H9 (cell line): ENCODE data around the gene SMC4. TPM values are rescaled to one million over a fixed set of nuclear protein-coding genes. Genes with fewer than 3 reads are reported as not detected.
"Not testable (repeated sequence)": the region's sequence is repeated elsewhere in the genome, so short reads cannot be mapped to it uniquely, and the experiment has no call there.

Source experiments
- DNase-seq: peaks from one replicate; pipeline ENCODE4 v3.0.0-alpha.2; 2017
- H2AFZ ChIP-seq: one replicate; pipeline ENCODE4 v1.6.1; 2013; ENCODE audit warnings: mild to moderate bottlenecking, low read length, control low read depth, moderate library complexity
- H2AK5ac ChIP-seq: 2 replicates; pipeline ENCODE4 v1.6.1; 2013; ENCODE audit warnings: low read length, control low read depth, mixed read lengths; ENCODE audit not compliant: insufficient read length
- H2BK120ac ChIP-seq: one replicate; pipeline ENCODE4 v1.6.1; 2013; ENCODE audit warnings: low read depth, mild to moderate bottlenecking, low read length, control low read depth, inconsistent platforms; ENCODE audit not compliant: poor library complexity, severe bottlenecking
- H2BK12ac ChIP-seq: 2 replicates; pipeline ENCODE4 v1.6.1; 2013; ENCODE audit warnings: low read length, control low read depth, mixed read lengths, low read depth; ENCODE audit not compliant: insufficient read length
- H2BK15ac ChIP-seq: 2 replicates; pipeline ENCODE4 v1.6.1; 2013; ENCODE audit warnings: low read depth, low read length, control low read depth
- H2BK20ac ChIP-seq: one replicate; pipeline ENCODE4 v1.6.1; 2013; ENCODE audit warnings: low read depth, mild to moderate bottlenecking, low read length, control low read depth, inconsistent platforms; ENCODE audit not compliant: poor library complexity, severe bottlenecking
- H2BK5ac ChIP-seq: 2 replicates; pipeline ENCODE4 v1.6.1; 2013; ENCODE audit warnings: low read length, control low read depth, mixed read lengths; ENCODE audit not compliant: insufficient read length
- H3K14ac ChIP-seq: 2 replicates; pipeline ENCODE4 v1.6.1; 2013; ENCODE audit warnings: low read length, control low read depth; ENCODE audit not compliant: insufficient read depth
- H3K18ac ChIP-seq: 2 replicates; pipeline ENCODE4 v1.6.1; 2013; ENCODE audit warnings: low read depth, mild to moderate bottlenecking, mixed read lengths, low read length, control low read depth; ENCODE audit not compliant: insufficient read length
- H3K23ac ChIP-seq: 2 replicates; pipeline ENCODE4 v1.6.1; 2013; ENCODE audit warnings: low read length, control low read depth, mixed read lengths, low read depth; ENCODE audit not compliant: insufficient read length
- H3K23me2 ChIP-seq: 2 replicates; pipeline ENCODE4 v1.6.1; 2013; ENCODE audit warnings: low read depth, mild to moderate bottlenecking, mixed read lengths, low read length, control low read depth; ENCODE audit not compliant: insufficient read length, poor library complexity, severe bottlenecking
- H3K27ac ChIP-seq: 2 replicates; pipeline ENCODE4 v1.5.1; 2013; ENCODE audit warnings: low read length, control low read depth, mixed read lengths, low read depth; ENCODE audit not compliant: insufficient read length
- H3K27me3 ChIP-seq: 2 replicates; pipeline ENCODE4 v1.6.1; 2013; ENCODE audit warnings: low read length, control low read depth, inconsistent platforms; ENCODE audit not compliant: insufficient read depth
- H3K4ac ChIP-seq: 2 replicates; pipeline ENCODE4 v1.6.1; 2013; ENCODE audit warnings: low read depth, mild to moderate bottlenecking, control low read depth, inconsistent platforms, low read length, moderate library complexity
- H3K4me1 ChIP-seq: 2 replicates; pipeline ENCODE4 v1.6.1; 2013; ENCODE audit warnings: low read length, control low read depth, inconsistent platforms; ENCODE audit not compliant: insufficient read depth
- H3K4me2 ChIP-seq: 2 replicates; pipeline ENCODE4 v1.6.1; 2013; ENCODE audit warnings: low read length, control low read depth, mixed read lengths; ENCODE audit not compliant: insufficient read length, insufficient read depth
- H3K56ac ChIP-seq: 2 replicates; pipeline ENCODE4 v1.6.1; 2013; ENCODE audit warnings: low read depth, mild to moderate bottlenecking, mixed read lengths, low read length, control low read depth; ENCODE audit not compliant: insufficient read length
- H3K79me1 ChIP-seq: 2 replicates; pipeline ENCODE4 v1.6.1; 2013; ENCODE audit warnings: low read depth, mild to moderate bottlenecking, moderate library complexity, low read length, control low read depth, inconsistent platforms; ENCODE audit not compliant: insufficient read depth, poor library complexity, severe bottlenecking
- H3K79me2 ChIP-seq: 2 replicates; pipeline ENCODE4 v1.6.1; 2013; ENCODE audit warnings: low read length, control low read depth, inconsistent platforms; ENCODE audit not compliant: insufficient read depth
- H3K9ac ChIP-seq: 2 replicates; pipeline ENCODE4 v1.6.1; 2013; ENCODE audit warnings: low read length, control low read depth, mixed read lengths; ENCODE audit not compliant: insufficient read length; ENCODE audit errors: extremely low read depth
- H3K9me3 ChIP-seq: one replicate; pipeline ENCODE4 v1.6.1; 2013; ENCODE audit warnings: low read depth, low read length, inconsistent platforms; ENCODE audit not compliant: control insufficient read depth
- H3T11ph ChIP-seq: one replicate; pipeline ENCODE4 v1.6.1; 2013; ENCODE audit warnings: mild to moderate bottlenecking, low read length, control low read depth, inconsistent platforms
- H4K20me1 ChIP-seq: one replicate; pipeline ENCODE4 v1.6.1; 2013; ENCODE audit not compliant: control insufficient read depth, insufficient read length, insufficient read depth
- H4K5ac ChIP-seq: 2 replicates; pipeline ENCODE4 v1.6.1; 2013; ENCODE audit warnings: low read depth, mild to moderate bottlenecking, mixed read lengths, low read length, control low read depth; ENCODE audit not compliant: insufficient read length
- H4K8ac ChIP-seq: replicated peaks from 2 replicates; pipeline ENCODE4 v1.6.1; 2013; ENCODE audit warnings: low read length, control low read depth, mixed read lengths, low read depth; ENCODE audit not compliant: insufficient read length
- H4K91ac ChIP-seq: 2 replicates; pipeline ENCODE4 v1.6.1; 2013; ENCODE audit warnings: low read depth, mild to moderate bottlenecking, moderate library complexity, mixed read lengths, low read length, control low read depth; ENCODE audit not compliant: insufficient read length
- H3K27ac Mint-ChIP-seq, 3 experiments: 2 replicates in 2 of 3; 3 replicates in 1 of 3; pipeline ENCODE4 v1.8.0; 2020 to 2021; ENCODE audit warnings: mixed read lengths in 3 of 3, mild to moderate bottlenecking in 1 of 3, moderate library complexity in 1 of 3
- H3K27me3 Mint-ChIP-seq: 2 replicates; pipeline ENCODE4 v1.8.0; 2021; ENCODE audit warnings: low read depth, mild to moderate bottlenecking, moderate library complexity, mixed read lengths
- H3K36me3 Mint-ChIP-seq, 3 experiments: 2 replicates in 2 of 3; 3 replicates in 1 of 3; pipeline ENCODE4 v1.8.0; 2020 to 2021; ENCODE audit warnings: low read depth in 3 of 3, mixed read lengths in 3 of 3; ENCODE audit not compliant: insufficient read depth in 1 of 3
- H3K4me1 Mint-ChIP-seq, 2 experiments: 2 replicates each; pipeline ENCODE4 v1.8.0; 2020; ENCODE audit warnings: mixed read lengths in 2 of 2
- H3K4me3 Mint-ChIP-seq, 2 experiments: 2 replicates in 1 of 2; 3 replicates in 1 of 2; pipeline ENCODE4 v1.8.0; 2020 to 2021; ENCODE audit warnings: mild to moderate bottlenecking in 2 of 2, mixed read lengths in 2 of 2, moderate library complexity in 1 of 2
- H3K9me3 Mint-ChIP-seq, 2 experiments: 2 replicates in 1 of 2; 3 replicates in 1 of 2; pipeline ENCODE4 v1.8.0; 2020; ENCODE audit warnings: mild to moderate bottlenecking in 2 of 2, mixed read lengths in 2 of 2, moderate library complexity in 1 of 2
- CTCF ChIP-seq: fragments of 200-600 bp; sonication (generic); conservative IDR thresholded peaks from 3 replicates; pipeline ENCODE4 v1.8.0; 2021; ENCODE audit warnings: antibody characterized with exemption, mild to moderate bottlenecking
- WGBS: extraction: QIAGEN DNeasy Blood & Tissue Kit; methylation state at CpG from one replicate; pipeline ENCODE4 v1.1.7; 2013; ENCODE audit warnings: missing lambda C conversion rate, low lambda C conversion rate, mixed read lengths; ENCODE audit not compliant: insufficient read length; ENCODE audit errors: extremely low coverage; 5-methylcytosine and 5-hydroxymethylcytosine counted together
- total RNA-seq: library from RNA; stranded (reverse); gene quantifications from 2 replicates; pipeline ENCODE4 v1.2.1, GENCODE V29; 2021

Gene SMC4
- total RNA-seq, 1 experiment from 2014 or later, result 130 TPM

- Histone ChIP-seq H4K5ac (no peak overlapping the region), H3K79me1 (no peaks in the 10 kb centered on the region), H2AFZ (no peak overlapping the region), H3K4ac (no peak overlapping the region), H3K9ac (no peak overlapping the region), H3K23ac (no peak overlapping the region), H3K27ac (no peak overlapping the region), H3K9me3 (no peaks in the 10 kb centered on the region), H3K23me2 (no peaks in the 10 kb centered on the region), H4K20me1 (no peaks in the 10 kb centered on the region), H2BK12ac (no peak overlapping the region), H3T11ph (no peak overlapping the region), H2BK20ac (no peak overlapping the region), H3K27me3 (no peaks in the 10 kb centered on the region), H3K56ac (no peak overlapping the region), H2BK15ac (no peak overlapping the region), H3K14ac (no peak overlapping the region), H4K91ac (no peak overlapping the region), H3K4me1 (no peaks in the 10 kb centered on the region), H2BK120ac (no peak overlapping the region), H3K18ac (no peak overlapping the region), H3K4me2 (no peak overlapping the region), H4K8ac (no peak overlapping the region), H2AK5ac (no peak overlapping the region), H2BK5ac (no peak overlapping the region), H3K79me2 (no peaks in the 10 kb centered on the region)
- H3K27ac Mint-ChIP-seq, result no peak overlapping the region
- WGBS, result no CpG with 5 or more reads among the region's 4 CpGs
- H3K36me3 Mint-ChIP-seq, result peaks cover 0 to 12% (median 9%) of the 10 kb centered on the region in 3 experiments; a peak in 6 of 7 replicates
- H3K27me3 Mint-ChIP-seq, result no peaks in the 10 kb centered on the region
- no peak for DNase-seq
- peaks cover 0 to 2% of the 10 kb centered on the region in 2 experiments; a peak in 1 of 4 replicates for H3K4me1 Mint-ChIP-seq
- no peak for TF ChIP-seq CTCF
- no peak overlapping the region for H3K4me3 Mint-ChIP-seq
- no peaks in the 10 kb centered on the region for H3K9me3 Mint-ChIP-seq
These were observed 43.6 kb upstream of the SMC4 start for GRCh38 chr3:160355826-160356225.

DNA sequence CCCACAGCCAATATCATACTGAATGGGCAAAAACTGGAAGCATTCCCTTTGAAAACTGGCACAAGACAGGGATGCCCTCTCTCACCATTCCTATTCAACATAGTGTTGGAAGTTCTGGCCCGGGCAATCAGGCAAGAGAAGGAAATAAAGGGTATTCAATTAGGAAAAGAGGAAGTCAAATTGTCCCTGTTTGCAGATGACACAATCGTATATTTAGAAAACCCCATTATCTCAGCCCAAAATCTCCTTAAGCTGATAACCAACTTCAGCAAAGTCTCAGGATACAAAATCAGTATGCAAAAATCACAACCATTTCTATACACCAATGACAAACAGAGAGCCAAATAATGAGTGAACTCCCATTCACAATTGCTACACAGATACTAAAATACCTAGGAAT, 36.6 kb upstream of the SMC4 start:
- not testable (repeated sequence) for H2BK5ac ChIP-seq, H3K23ac ChIP-seq, H3K4me3 Mint-ChIP-seq, H3K9ac ChIP-seq, H2BK12ac ChIP-seq, H3K27ac Mint-ChIP-seq, H3K56ac ChIP-seq, H2BK20ac ChIP-seq, H3K4ac ChIP-seq, H3K23me2 ChIP-seq, H3K9me3 Mint-ChIP-seq, H2BK15ac ChIP-seq, H2BK120ac ChIP-seq, H3K18ac ChIP-seq, H3K27me3 Mint-ChIP-seq, H4K91ac ChIP-seq, H4K8ac ChIP-seq, H3K79me2 ChIP-seq, H4K5ac ChIP-seq, H3K9me3 ChIP-seq, H3K4me1 Mint-ChIP-seq, H3K79me1 ChIP-seq, H3K36me3 Mint-ChIP-seq, H3K4me2 ChIP-seq, H3K27ac ChIP-seq, H3K14ac ChIP-seq, H3K27me3 ChIP-seq, H2AK5ac ChIP-seq, H3K4me1 ChIP-seq, DNase-seq, H4K20me1 ChIP-seq, H3T11ph ChIP-seq, H2AFZ ChIP-seq
- no CpG with 5 or more reads among the region's 2 CpGs for WGBS
